ENCODE results near the gene REXO4. TPM values are rescaled to one million over a fixed set of nuclear protein-coding genes. Genes with fewer than 3 reads are reported as not detected.

REXO4 gene
- total RNA-seq, 4 donors from 2014 or later: 21.5 to 26.0 (median 21.7) TPM

- H3K4me1 ChIP-seq: peaks cover 48 to 100% (median 70%) of the 10 kb centered on the region in 3 donors
- no peak for DNase-seq
- H3K27ac ChIP-seq: peak overlapping the region in 1 of 4 donors; percentile 22
- H3K27me3 ChIP-seq: no peaks in the 10 kb centered on the region
- H3K9me3 ChIP-seq: no peaks in the 10 kb centered on the region
- no peak overlapping the region for H3K4me3 ChIP-seq
- intact Hi-C loops (cut with DNase I): no loop called here
- H3K36me3 ChIP-seq: peaks cover 21 to 81% (median 29%) of the 10 kb centered on the region in 3 donors
- WGBS, 2 donors: 90% methylated on average over 2 of the region's 11 CpGs; no CpG with 5 or more reads in 1 of the 2 donors
- TF ChIP-seq CTCF (IDR thresholded peaks at IDR 0.05) (no peak), POLR2A (IDR thresholded peaks at IDR 0.05) (no peak)
Measured at GRCh38 chr9:133366435-133366834, 51.4 kb downstream of the REXO4 start.

GRCh38 chr9:133362359-133363044, 55.3 kb downstream of the REXO4 start:
- no peak for DNase-seq
- Histone ChIP-seq H3K4me3 (no peak overlapping the region), H3K27ac (peak overlapping the region in 3 of 4 donors; percentile 57 to 78 (median 74)), H3K9me3 (no peaks in the 10 kb centered on the region), H3K27me3 (no peaks in the 10 kb centered on the region), H3K36me3 (peaks cover 29 to 91% (median 35%) of the 10 kb centered on the region in 3 donors), H3K4me1 (peaks cover 27 to 90% (median 38%) of the 10 kb centered on the region in 3 donors)
- TF ChIP-seq POLR2A (IDR thresholded peaks at IDR 0.05) (no peak), CTCF (IDR thresholded peaks at IDR 0.05) (no peak)
- intact Hi-C loops (cut with DNase I): no loop called here
- WGBS, 2 donors: 53 to 58% methylated on average over 12 to 13 of the region's 15 CpGs

GRCh38 chr9:133361507-133362092, 56.2 kb downstream of the REXO4 start:
- intact Hi-C loops (cut with DNase I): no loop called here
- WGBS, 2 donors: 28 to 45% methylated on average over 7 to 13 of the region's 13 CpGs
- Histone ChIP-seq H3K27me3 (no peaks in the 10 kb centered on the region), H3K36me3 (peaks cover 21 to 82% (median 26%) of the 10 kb centered on the region in 3 donors), H3K4me1 (peaks cover 34 to 90% (median 44%) of the 10 kb centered on the region in 3 donors), H3K27ac (peak overlapping the region in 2 of 4 donors; percentile 2 to 74), H3K4me3 (no peak overlapping the region), H3K9me3 (no peaks in the 10 kb centered on the region)
- DNase-seq: no peak
- no peak for TF ChIP-seq CTCF (IDR thresholded peaks at IDR 0.05)

GRCh38 chr9:133360400-133361393, 57.1 kb downstream of the REXO4 start:
- 84 to 87% methylated on average over 15 to 18 of the region's 21 CpGs for whole genome bisulfite sequencing, 2 donors
- H3K36me3 ChIP-seq: peaks cover 14 to 73% (median 18%) of the 10 kb centered on the region in 3 donors
- intact Hi-C loops (cut with DNase I): no loop called here
- TF ChIP-seq POLR2A (IDR thresholded peaks at IDR 0.05) (no peak), CTCF (IDR thresholded peaks at IDR 0.05) (no peak)
- H3K4me3 ChIP-seq: no peak overlapping the region
- peaks cover 33 to 85% (median 46%) of the 10 kb centered on the region in 3 donors for H3K4me1 ChIP-seq
- no peaks in the 10 kb centered on the region for H3K9me3 ChIP-seq
- no peaks in the 10 kb centered on the region for H3K27me3 ChIP-seq
- H3K27ac ChIP-seq: peak overlapping the region in 1 of 4 donors; percentile 74
- DNase-seq: no peak

Data from esophagus squamous epithelium (tissue), 5 donors.